ENCODE data around the gene HTT. TPM values are rescaled to one million over a fixed set of nuclear protein-coding genes. Genes with fewer than 3 reads are reported as not detected.

Gene HTT
- total RNA-seq, 1 experiment from 2014 or later: 37.4 TPM

DNA sequence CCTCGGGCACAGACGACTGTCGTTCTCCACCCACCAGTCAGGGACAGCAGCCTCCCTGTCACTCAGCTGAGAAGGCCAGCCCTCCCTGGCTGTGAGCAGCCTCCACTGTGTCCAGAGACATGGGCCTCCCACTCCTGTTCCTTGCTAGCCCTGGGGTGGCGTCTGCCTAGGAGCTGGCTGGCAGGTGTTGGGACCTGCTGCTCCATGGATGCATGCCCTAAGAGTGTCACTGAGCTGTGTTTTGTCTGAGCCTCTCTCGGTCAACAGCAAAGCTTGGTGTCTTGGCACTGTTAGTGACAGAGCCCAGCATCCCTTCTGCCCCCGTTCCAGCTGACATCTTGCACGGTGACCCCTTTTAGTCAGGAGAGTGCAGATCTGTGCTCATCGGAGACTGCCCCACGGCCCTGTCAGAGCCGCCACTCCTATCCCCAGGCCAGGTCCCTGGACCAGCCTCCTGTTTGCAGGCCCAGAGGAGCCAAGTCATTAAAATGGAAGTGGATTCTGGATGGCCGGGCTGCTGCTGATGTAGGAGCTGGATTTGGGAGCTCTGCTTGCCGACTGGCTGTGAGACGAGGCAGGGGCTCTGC, 166.5 kb downstream of the HTT start:
- RAD21 ChIA-PET (ENCODE audit: low non-redundant PET in 1 of 2, low total read pairs in 2 of 2, uncharacterized antibody in 2 of 2, unreplicated experiment in 2 of 2): no interaction called here
- no peak overlapping the region for H3K4me3 ChIP-seq (replicated peaks in 1 of 2; ENCODE audit: low read depth in 1 of 2, low read length in 2 of 2)
- H3K27ac ChIP-seq (ENCODE audit: low read depth, low read length): no peak overlapping the region
- ATAC-seq (no peak), DNase-seq (ENCODE audit: low read depth, low spot score) (no peak)
- no TSS peak for BruUV-seq (replicated peaks)
- H3K9me2 ChIP-seq (ENCODE audit: insufficient read depth): no peaks in the 10 kb centered on the region
- no peaks in the 10 kb centered on the region for H3K79me2 ChIP-seq (ENCODE audit: insufficient read depth, low read length)
- no peaks in the 10 kb centered on the region for H3K9me3 ChIP-seq (ENCODE audit: control insufficient read depth in 1 of 2, insufficient read depth in 1 of 2, low read depth in 1 of 2, low read length in 2 of 2)
- intact Hi-C loops (cut with micrococcal nuclease): no loop called here
- no peak overlapping the region for H3K4me2 ChIP-seq (ENCODE audit: low read length)
- TF ChIP-seq ZFX (IDR thresholded peaks at IDR 0.05) (no peak), CTCF (IDR thresholded peaks at IDR 0.05 in 2 of 3, conservative IDR thresholded peaks at IDR 0.05 in 1 of 3; ENCODE audit: borderline replicate concordance in 1 of 3, insufficient read depth in 1 of 3, low read depth in 2 of 3, low read length in 2 of 3) (no peak), POLR2AphosphoS5 (IDR thresholded peaks at IDR 0.05; ENCODE audit: low read depth, low read length) (no peak), ZNF274 (IDR thresholded peaks at IDR 0.05; ENCODE audit: low read depth, low read length) (no peak), POLR2A (IDR thresholded peaks at IDR 0.05; ENCODE audit: borderline replicate concordance, extremely low read depth, insufficient read depth, insufficient read length) (no peak), EGR1 (IDR thresholded peaks at IDR 0.05; ENCODE audit: low read depth) (no peak), FOSL1 (IDR thresholded peaks at IDR 0.05; ENCODE audit: low read depth) (no peak)
- H3K36me3 ChIP-seq (ENCODE audit: control insufficient read depth in 1 of 2, insufficient read depth in 2 of 2, low read length in 2 of 2): no peaks in the 10 kb centered on the region
- no peak overlapping the region for H3K9ac ChIP-seq (ENCODE audit: low read length)
- no peaks in the 10 kb centered on the region for H3K4me1 ChIP-seq (ENCODE audit: control insufficient read depth in 1 of 2, insufficient read depth in 2 of 2, low read length in 2 of 2)
- POLR2A ChIA-PET: no interaction called here
- H2AFZ ChIP-seq (ENCODE audit: low read depth, low read length, poor library complexity, severe bottlenecking): no peak overlapping the region
- CTCF ChIA-PET: no interaction called here
- no peaks in the 10 kb centered on the region for H3K27me3 ChIP-seq (ENCODE audit: insufficient read depth, low read length)
- no peaks in the 10 kb centered on the region for H4K20me1 ChIP-seq (ENCODE audit: insufficient read depth)

DNA sequence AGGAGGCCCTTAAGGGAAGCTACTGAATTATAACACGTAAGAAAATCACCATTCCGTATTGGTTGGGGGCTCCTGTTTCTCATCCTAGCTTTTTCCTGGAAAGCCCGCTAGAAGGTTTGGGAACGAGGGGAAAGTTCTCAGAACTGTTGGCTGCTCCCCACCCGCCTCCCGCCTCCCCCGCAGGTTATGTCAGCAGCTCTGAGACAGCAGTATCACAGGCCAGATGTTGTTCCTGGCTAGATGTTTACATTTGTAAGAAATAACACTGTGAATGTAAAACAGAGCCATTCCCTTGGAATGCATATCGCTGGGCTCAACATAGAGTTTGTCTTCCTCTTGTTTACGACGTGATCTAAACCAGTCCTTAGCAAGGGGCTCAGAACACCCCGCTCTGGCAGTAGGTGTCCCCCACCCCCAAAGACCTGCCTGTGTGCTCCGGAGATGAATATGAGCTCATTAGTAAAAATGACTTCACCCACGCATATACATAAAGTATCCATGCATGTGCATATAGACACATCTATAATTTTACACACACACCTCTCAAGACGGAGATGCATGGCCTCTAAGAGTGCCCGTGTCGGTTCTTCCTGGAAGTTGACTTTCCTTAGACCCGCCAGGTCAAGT, 167.5 kb downstream of the HTT start:
- H3K27ac ChIP-seq (ENCODE audit: low read depth, low read length): no peak overlapping the region
- H3K79me2 ChIP-seq (ENCODE audit: insufficient read depth, low read length): no peaks in the 10 kb centered on the region
- no peak overlapping the region for H3K4me3 ChIP-seq (replicated peaks in 1 of 2; ENCODE audit: low read depth in 1 of 2, low read length in 2 of 2)
- H3K4me2 ChIP-seq (ENCODE audit: low read length): no peak overlapping the region
- H3K4me1 ChIP-seq (ENCODE audit: control insufficient read depth in 1 of 2, insufficient read depth in 2 of 2, low read length in 2 of 2): no peaks in the 10 kb centered on the region
- ChIA-PET POLR2A (no interaction called here), CTCF (no interaction called here), RAD21 (ENCODE audit: low non-redundant PET in 1 of 2, low total read pairs in 2 of 2, uncharacterized antibody in 2 of 2, unreplicated experiment in 2 of 2) (no interaction called here)
- H3K9me3 ChIP-seq (ENCODE audit: control insufficient read depth in 1 of 2, insufficient read depth in 1 of 2, low read depth in 1 of 2, low read length in 2 of 2): no peaks in the 10 kb centered on the region
- BruUV-seq (replicated peaks): no TSS peak
- H4K20me1 ChIP-seq (ENCODE audit: insufficient read depth): no peaks in the 10 kb centered on the region
- no peak for DNase-seq (ENCODE audit: low read depth, low spot score)
- H3K9me2 ChIP-seq (ENCODE audit: insufficient read depth): no peaks in the 10 kb centered on the region
- H3K9ac ChIP-seq (ENCODE audit: low read length): no peak overlapping the region
- no peak for ATAC-seq
- intact Hi-C loops (cut with micrococcal nuclease): no loop called here
- no peaks in the 10 kb centered on the region for H3K36me3 ChIP-seq (ENCODE audit: control insufficient read depth in 1 of 2, insufficient read depth in 2 of 2, low read length in 2 of 2)
- H3K27me3 ChIP-seq (ENCODE audit: insufficient read depth, low read length): no peaks in the 10 kb centered on the region
- H2AFZ ChIP-seq (ENCODE audit: low read depth, low read length, poor library complexity, severe bottlenecking): no peak overlapping the region
- TF ChIP-seq EZH2phosphoT487 (IDR thresholded peaks at IDR 0.05; ENCODE audit: borderline replicate concordance) (no peak), CTCF (IDR thresholded peaks at IDR 0.05 in 2 of 3, conservative IDR thresholded peaks at IDR 0.05 in 1 of 3; ENCODE audit: borderline replicate concordance in 1 of 3, insufficient read depth in 1 of 3, low read depth in 2 of 3, low read length in 2 of 3) (no peak), FOSL1 (IDR thresholded peaks at IDR 0.05; ENCODE audit: low read depth) (no peak), ELF1 (IDR thresholded peaks at IDR 0.05; ENCODE audit: borderline replicate concordance, low read depth) (no peak), TCF7L2 (IDR thresholded peaks at IDR 0.05; ENCODE audit: borderline replicate concordance, extremely low read depth, insufficient read depth, insufficient read length) (no peak), ZFX (IDR thresholded peaks at IDR 0.05) (no peak), ZNF274 (IDR thresholded peaks at IDR 0.05; ENCODE audit: low read depth, low read length) (no peak), YY1 (IDR thresholded peaks at IDR 0.05; ENCODE audit: extremely low read depth, insufficient replicate concordance, low read depth, low read length) (no peak), SIN3A (IDR thresholded peaks at IDR 0.05; ENCODE audit: low read depth) (no peak), CEBPB (IDR thresholded peaks at IDR 0.05; ENCODE audit: low read depth) (no peak), CBX3 (IDR thresholded peaks at IDR 0.05; ENCODE audit: low read depth) (no peak)
- TF ChIP-seq, protein P1, sequence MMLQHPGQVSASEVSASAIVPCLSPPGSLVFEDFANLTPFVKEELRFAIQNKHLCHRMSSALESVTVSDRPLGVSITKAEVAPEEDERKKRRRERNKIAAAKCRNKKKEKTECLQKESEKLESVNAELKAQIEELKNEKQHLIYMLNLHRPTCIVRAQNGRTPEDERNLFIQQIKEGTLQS (IDR thresholded peaks at IDR 0.05): no peak
